Mesendoderm (in vitro differentiated cells): ENCODE results near the gene PYM1.

Experiments used
- DNase-seq: peaks from one replicate; pipeline ENCODE4 v3.0.0; 2013
- H2AK5ac ChIP-seq: 2 replicates; pipeline ENCODE4 v1.6.1; 2013; ENCODE audit warnings: low read length, inconsistent platforms
- H2BK120ac ChIP-seq: 2 replicates; pipeline ENCODE4 v1.6.1; 2013; ENCODE audit warnings: low read depth, mild to moderate bottlenecking, low read length, moderate library complexity, mixed read lengths
- H2BK15ac ChIP-seq: replicated peaks from 2 replicates; pipeline ENCODE4 v1.6.1; 2013; ENCODE audit warnings: low read depth, mild to moderate bottlenecking, moderate library complexity
- H2BK5ac ChIP-seq: 2 replicates; pipeline ENCODE4 v1.6.1; 2013; ENCODE audit warnings: low read length, inconsistent platforms
- H3K18ac ChIP-seq: 2 replicates; pipeline ENCODE4 v1.6.1; 2013; ENCODE audit warnings: mild to moderate bottlenecking, low read length, mixed read lengths
- H3K23ac ChIP-seq: one replicate; pipeline ENCODE4 v1.6.1; 2013; ENCODE audit warnings: low read length
- H3K27ac ChIP-seq: 2 replicates; pipeline ENCODE4 v1.5.1; 2013; ENCODE audit warnings: low read depth, mild to moderate bottlenecking, inconsistent platforms, low read length, moderate library complexity
- H3K27me3 ChIP-seq: 2 replicates; pipeline ENCODE4 v1.6.1; 2013; ENCODE audit warnings: low read length, control low read depth, mild to moderate bottlenecking, inconsistent platforms; ENCODE audit not compliant: insufficient read depth, poor library complexity
- H3K36me3 ChIP-seq: 2 replicates; pipeline ENCODE4 v1.6.1; 2013; ENCODE audit warnings: low read length, inconsistent platforms; ENCODE audit not compliant: control insufficient read depth, insufficient read depth
- H3K4ac ChIP-seq: one replicate; pipeline ENCODE4 v1.6.1; 2013; ENCODE audit warnings: low read depth, mild to moderate bottlenecking, low read length, moderate library complexity
- H3K4me1 ChIP-seq: 2 replicates; pipeline ENCODE4 v1.6.1; 2013; ENCODE audit warnings: low read depth, low read length, inconsistent platforms; ENCODE audit not compliant: control insufficient read depth
- H3K4me2 ChIP-seq: 2 replicates; pipeline ENCODE4 v1.6.1; 2013; ENCODE audit warnings: low read length
- H3K4me3 ChIP-seq: 2 replicates; pipeline ENCODE4 v1.5.1; 2013; ENCODE audit warnings: mild to moderate bottlenecking, low read length
- H3K56ac ChIP-seq: one replicate; pipeline ENCODE4 v1.6.1; 2013; ENCODE audit warnings: low read length
- H3K79me1 ChIP-seq: 2 replicates; pipeline ENCODE4 v1.6.1; 2013; ENCODE audit warnings: low read length, inconsistent platforms
- H3K79me2 ChIP-seq: 2 replicates; pipeline ENCODE4 v1.6.1; 2013; ENCODE audit warnings: mild to moderate bottlenecking, low read length; ENCODE audit not compliant: control insufficient read depth, insufficient read depth
- H3K9ac ChIP-seq: 2 replicates; pipeline ENCODE4 v1.6.1; 2013; ENCODE audit warnings: low read length, inconsistent platforms
- H4K5ac ChIP-seq: one replicate; pipeline ENCODE4 v1.6.1; 2013; ENCODE audit warnings: low read length
- H4K8ac ChIP-seq: one replicate; pipeline ENCODE4 v1.6.1; 2013; ENCODE audit warnings: low read depth, mild to moderate bottlenecking, control low read depth, low read length, moderate library complexity
- WGBS: extraction: QIAGEN DNeasy Blood & Tissue Kit; methylation state at CpG from one replicate; pipeline ENCODE4 v1.1.7; 2013; ENCODE audit warnings: low lambda C conversion rate, missing lambda C conversion rate; ENCODE audit not compliant: insufficient coverage; ENCODE audit errors: extremely low coverage; 5-methylcytosine and 5-hydroxymethylcytosine counted together

The PYM1 gene

GRCh38 chr12:55946553-55946952 lies 18.9 kb upstream of the PYM1 start:
- Histone ChIP-seq H3K36me3 (no peaks in the 10 kb centered on the region), H3K4me2 (no peak overlapping the region), H2BK15ac (no peak overlapping the region), H4K8ac (no peak overlapping the region), H3K9ac (no peak overlapping the region), H2BK5ac (no peak overlapping the region), H3K4ac (no peak overlapping the region), H3K4me3 (no peak overlapping the region), H3K79me2 (no peaks in the 10 kb centered on the region), H3K27ac (no peak overlapping the region), H2AK5ac (no peak overlapping the region), H3K27me3 (no peaks in the 10 kb centered on the region), H3K79me1 (no peaks in the 10 kb centered on the region), H3K23ac (no peak overlapping the region), H2BK120ac (no peak overlapping the region), H3K18ac (no peak overlapping the region), H3K4me1 (no peaks in the 10 kb centered on the region), H3K56ac (no peak overlapping the region), H4K5ac (no peak overlapping the region)
- WGBS = no CpG with 5 or more reads among the region's 6 CpGs
- DNase-seq = no peak

GRCh38 chr12:55942577-55943136 lies 15.0 kb upstream of the PYM1 start:
- Histone ChIP-seq H3K79me1 (no peaks in the 10 kb centered on the region), H3K36me3 (no peaks in the 10 kb centered on the region), H4K5ac (no peak overlapping the region), H3K4me1 (no peaks in the 10 kb centered on the region), H3K4me2 (no peak overlapping the region), H4K8ac (no peak overlapping the region), H2BK5ac (no peak overlapping the region), H2BK120ac (no peak overlapping the region), H2AK5ac (no peak overlapping the region), H3K4me3 (no peak overlapping the region), H3K56ac (no peak overlapping the region), H2BK15ac (no peak overlapping the region), H3K4ac (no peak overlapping the region), H3K79me2 (no peaks in the 10 kb centered on the region), H3K27me3 (no peaks in the 10 kb centered on the region), H3K27ac (no peak overlapping the region), H3K18ac (no peak overlapping the region), H3K9ac (no peak overlapping the region), H3K23ac (no peak overlapping the region)
- no peak for DNase-seq
- WGBS = no CpG with 5 or more reads among the region's 1 CpG

- Histone ChIP-seq H3K27me3 (no peaks in the 10 kb centered on the region), H3K4me3 (no peak overlapping the region), H4K8ac (no peak overlapping the region), H3K79me1 (no peaks in the 10 kb centered on the region), H3K79me2 (no peaks in the 10 kb centered on the region), H3K4me1 (no peaks in the 10 kb centered on the region), H3K27ac (no peak overlapping the region), H2BK15ac (no peak overlapping the region), H3K18ac (no peak overlapping the region), H2BK5ac (no peak overlapping the region), H3K36me3 (no peaks in the 10 kb centered on the region), H3K4me2 (no peak overlapping the region), H4K5ac (no peak overlapping the region), H3K9ac (no peak overlapping the region), H3K56ac (peak overlapping the region; percentile 26), H3K4ac (no peak overlapping the region), H2AK5ac (no peak overlapping the region), H3K23ac (no peak overlapping the region), H2BK120ac (no peak overlapping the region)
- DNase-seq = no peak
- WGBS = no CpG with 5 or more reads among the region's 4 CpGs
These were observed 14.4 kb upstream of the PYM1 start for GRCh38 chr12:55942055-55942454.

- Histone ChIP-seq H3K4ac (no peak overlapping the region), H2BK5ac (no peak overlapping the region), H3K18ac (no peak overlapping the region), H4K8ac (no peak overlapping the region), H3K36me3 (no peaks in the 10 kb centered on the region), H2BK15ac (no peak overlapping the region), H3K27me3 (no peaks in the 10 kb centered on the region), H3K9ac (peak overlapping the region; percentile 37), H3K56ac (peak overlapping the region; percentile 42), H3K4me3 (no peak overlapping the region), H4K5ac (no peak overlapping the region), H3K4me1 (no peaks in the 10 kb centered on the region), H3K4me2 (no peak overlapping the region), H3K27ac (no peak overlapping the region), H3K23ac (no peak overlapping the region), H2BK120ac (no peak overlapping the region), H3K79me1 (no peaks in the 10 kb centered on the region), H3K79me2 (no peaks in the 10 kb centered on the region), H2AK5ac (no peak overlapping the region)
- no CpG with 5 or more reads among the region's 18 CpGs for WGBS
- peak; percentile 91 for DNase-seq
These were observed 12.5 kb upstream of the PYM1 start for GRCh38 chr12:55940065-55940732.

- Histone ChIP-seq H3K79me2 (no peaks in the 10 kb centered on the region), H2BK5ac (no peak overlapping the region), H4K5ac (no peak overlapping the region), H2BK120ac (no peak overlapping the region), H3K79me1 (no peaks in the 10 kb centered on the region), H3K27me3 (peaks cover 4% of the 10 kb centered on the region), H2BK15ac (no peak overlapping the region), H3K18ac (no peak overlapping the region), H3K56ac (no peak overlapping the region), H3K27ac (no peak overlapping the region), H3K4me1 (no peaks in the 10 kb centered on the region), H3K9ac (no peak overlapping the region), H3K4me2 (no peak overlapping the region), H3K36me3 (no peaks in the 10 kb centered on the region), H3K23ac (peak overlapping the region; percentile 69), H3K4ac (no peak overlapping the region), H2AK5ac (no peak overlapping the region), H3K4me3 (no peak overlapping the region), H4K8ac (no peak overlapping the region)
- no CpG with 5 or more reads among the region's 8 CpGs for WGBS
- no peak for DNase-seq
These were observed 11.3 kb upstream of the PYM1 start for GRCh38 chr12:55938826-55939501.
